SK-N-SH (cell line): ENCODE data around the gene CLEC3B. TPM values are rescaled to one million over a fixed set of nuclear protein-coding genes. Genes with fewer than 3 reads are reported as not detected.

ENCODE experiments used
- CTCF ChIA-PET: fragments of 300-600, 350-600 bp; formaldehyde crosslinking; extraction: SDS; loops from one replicate; lab custom pipeline; 2021; lab: Yijun Ruan, JAX
- POLR2A ChIA-PET: fragments of 350-600 bp; sonication (Branson Sonifier 250); formaldehyde crosslinking; extraction: SDS; loops from one replicate; lab custom pipeline; 2020; ENCODE audit warnings: antibody characterized with exemption, inconsistent platforms; lab: Yijun Ruan, JAX
- DNase-seq: peaks from one replicate; pipeline ENCODE4 v3.0.0; 2012
- H2AFZ ChIP-seq: fragments of 200-600 bp; sonication (generic); 2 replicates; pipeline ENCODE4 v1.8.1; 2016; ENCODE audit warnings: antibody characterized with exemption, mild to moderate bottlenecking, low read depth
- H3F3A ChIP-seq: fragments of 200-600 bp; sonication (generic); replicated peaks from 2 replicates; pipeline ENCODE3; 2016; ENCODE audit warnings: antibody characterized with exemption, mild to moderate bottlenecking; ENCODE audit not compliant: insufficient read depth
- H3K27ac ChIP-seq, 2 experiments: fragments of 200-500 bp in 1 of 2; fragments of 200-600 bp in 1 of 2; sonication (Bioruptor generic) in 1 of 2; sonication (generic), shearing (Covaris generic) in 1 of 2; 2 replicates each; pipeline versions ENCODE4 v1.5.1 to v1.6.1; 2014 to 2016; ENCODE audit warnings: low read depth in 2 of 2, inconsistent platforms in 1 of 2, low read length in 1 of 2, mild to moderate bottlenecking in 1 of 2, mixed read lengths in 1 of 2
- H3K27me3 ChIP-seq: fragments of 200-600 bp; sonication (generic), shearing (Covaris generic); 2 replicates; pipeline ENCODE4 v1.6.1; 2016; ENCODE audit warnings: mixed run types; ENCODE audit not compliant: insufficient read depth
- H3K36me3 ChIP-seq, 2 experiments: fragments of 200-500 bp in 1 of 2; fragments of 200-600 bp in 1 of 2; sonication (Bioruptor generic) in 1 of 2; sonication (generic) in 1 of 2; replicated peaks in 1 of 2; 2 replicates each; pipeline versions ENCODE3 to v1.5.1; 2014 to 2016; ENCODE audit warnings: low read length in 1 of 2, mild to moderate bottlenecking in 1 of 2; ENCODE audit not compliant: insufficient read depth in 2 of 2, control insufficient read depth in 1 of 2
- H3K4me1 ChIP-seq, 2 experiments: fragments of 200-500 bp in 1 of 2; fragments of 200-600 bp in 1 of 2; sonication (Bioruptor generic) in 1 of 2; sonication (generic), shearing (Covaris generic) in 1 of 2; 2 replicates each; pipeline versions ENCODE4 v1.5.1 to v1.6.1; 2014 to 2016; ENCODE audit warnings: low read depth in 1 of 2, low read length in 1 of 2, mixed run types in 1 of 2; ENCODE audit not compliant: insufficient read depth in 2 of 2, control insufficient read depth in 1 of 2
- H3K4me2 ChIP-seq: fragments of 200-600 bp; sonication (generic), shearing (Covaris generic); 2 replicates; pipeline ENCODE4 v1.6.1; 2017; ENCODE audit warnings: mixed run types
- H3K4me3 ChIP-seq, 2 experiments: fragments of 200-500 bp in 1 of 2; fragments of 200-600 bp in 1 of 2; sonication (Bioruptor generic) in 1 of 2; sonication (generic), shearing (Covaris generic) in 1 of 2; 2 replicates each; pipeline versions ENCODE4 v1.5.1 to v1.8.1; 2014 to 2016; ENCODE audit warnings: low read depth in 2 of 2, inconsistent platforms in 1 of 2, low read length in 1 of 2, mild to moderate bottlenecking in 1 of 2, mixed read lengths in 1 of 2, moderate library complexity in 1 of 2
- H3K79me2 ChIP-seq: fragments of 200-600 bp; sonication (generic); 2 replicates; pipeline ENCODE4 v1.8.1; 2017; ENCODE audit warnings: mild to moderate bottlenecking; ENCODE audit not compliant: insufficient read depth
- H3K9ac ChIP-seq: fragments of 200-600 bp; sonication (generic); 2 replicates; pipeline ENCODE4 v1.6.1; 2017; ENCODE audit warnings: mixed run types
- H3K9me2 ChIP-seq: fragments of 200-600 bp; sonication (generic); 2 replicates; pipeline ENCODE4 v1.6.1; 2017; ENCODE audit warnings: mixed run types
- H3K9me3 ChIP-seq: fragments of 200-600 bp; sonication (generic); 2 replicates; pipeline ENCODE4 v1.6.1; 2017; ENCODE audit warnings: mixed run types, mild to moderate bottlenecking, moderate library complexity
- H4K20me1 ChIP-seq: fragments of 200-600 bp; sonication (generic); 2 replicates; pipeline ENCODE4 v1.6.1; 2017; ENCODE audit warnings: mild to moderate bottlenecking, mixed run types; ENCODE audit not compliant: insufficient read depth
- CHD2 ChIP-seq: fragments of 150-350 bp; IDR thresholded peaks from 2 replicates; pipeline ENCODE4 v1.6.1; 2018; ENCODE audit warnings: low read length; ENCODE audit not compliant: partially characterized antibody
- EP300 ChIP-seq, 2 experiments: IDR thresholded peaks; 2 replicates each; pipeline versions ENCODE4 v1.4.0 to v1.6.1; 2012; ENCODE audit warnings: borderline replicate concordance in 1 of 2, low read depth in 1 of 2, low read length in 1 of 2
- EZH2phosphoT487 ChIP-seq: fragments of 200-600 bp; sonication (generic); IDR thresholded peaks from 2 replicates; pipeline ENCODE4 v1.6.1; 2017; ENCODE audit warnings: low read depth, mixed run types, mild to moderate bottlenecking, antibody characterized with exemption, moderate library complexity, borderline replicate concordance
- FOSL2 ChIP-seq: IDR thresholded peaks from 2 replicates; pipeline ENCODE4 v1.4.0; 2012; ENCODE audit warnings: low read depth, mild to moderate bottlenecking, moderate library complexity, borderline replicate concordance
- FOXJ3 ChIP-seq: sonication (generic); formaldehyde crosslinking; IDR thresholded peaks from 2 replicates; pipeline ENCODE4 v1.5.1; 2020; ENCODE audit warnings: mild to moderate bottlenecking, missing genetic modification reagents
- FOXM1 ChIP-seq: IDR thresholded peaks from 2 replicates; pipeline ENCODE4 v1.4.0; 2012; ENCODE audit warnings: low read depth, mild to moderate bottlenecking
- GABPA ChIP-seq: IDR thresholded peaks from 2 replicates; pipeline ENCODE4 v1.4.0; 2012; ENCODE audit warnings: low read depth, mild to moderate bottlenecking
- GATA2 ChIP-seq: sonication (generic); formaldehyde crosslinking; IDR thresholded peaks from 2 replicates; pipeline ENCODE4 v1.5.0; 2020; ENCODE audit warnings: mild to moderate bottlenecking, missing genetic modification reagents
- MAX ChIP-seq: IDR thresholded peaks from 2 replicates; pipeline ENCODE4 v1.4.0; 2012; ENCODE audit warnings: low read depth
- NFIC ChIP-seq: IDR thresholded peaks from 2 replicates; pipeline ENCODE4 v1.4.0; 2012; ENCODE audit warnings: borderline replicate concordance
- RAD21 ChIP-seq: IDR thresholded peaks from 2 replicates; pipeline ENCODE4 v1.6.1; 2012; ENCODE audit warnings: mild to moderate bottlenecking, low read length
- RCOR1 ChIP-seq: fragments of 150-350 bp; IDR thresholded peaks from 2 replicates; pipeline ENCODE4 v1.6.1; 2017; ENCODE audit warnings: antibody characterized with exemption, low read length
- RFX5 ChIP-seq: IDR thresholded peaks from 2 replicates; pipeline ENCODE4 v1.6.1; 2012; ENCODE audit warnings: mild to moderate bottlenecking, improper control_type of control experiment, low read length
- USF1 ChIP-seq: IDR thresholded peaks from 2 replicates; pipeline ENCODE4 v1.4.0; 2012; ENCODE audit warnings: low read depth, borderline replicate concordance
- YY1 ChIP-seq: IDR thresholded peaks from 2 replicates; pipeline ENCODE4 v1.4.0; 2012; ENCODE audit warnings: low read depth, mild to moderate bottlenecking
- WGBS: methylation state at CpG from one replicate; pipeline ENCODE4 v1.1.6; 2017; ENCODE audit warnings: low lambda C conversion rate; 5-methylcytosine and 5-hydroxymethylcytosine counted together
- polyA plus RNA-seq, 3 experiments: library from polyadenylated mRNA; depleted of rRNA; stranded (reverse); fragments of >200 nt; gene quantifications; 2 replicates each; pipeline ENCODE4 v1.2.3, GENCODE V29; 2012
- TF ChIP-seq, protein P1 (sequence below): fragments of 200-600 bp; sonication (generic); IDR thresholded peaks from 2 replicates; pipeline ENCODE4 v1.6.1; 2017; ENCODE audit warnings: antibody characterized with exemption, mild to moderate bottlenecking, moderate library complexity
- TF ChIP-seq, protein P2 (sequence below): fragments of 150-350 bp; IDR thresholded peaks from 2 replicates; pipeline ENCODE4 v1.6.1; 2017; ENCODE audit warnings: antibody characterized with exemption, low read length, low read depth, borderline replicate concordance
- TF ChIP-seq, protein P3 (sequence below): IDR thresholded peaks from 2 replicates; pipeline ENCODE4; 2012

CLEC3B gene
- polyA plus RNA-seq, 1 of the 3 experiments (the other 2 are of a cell fraction), result 0.46 TPM

DNA sequence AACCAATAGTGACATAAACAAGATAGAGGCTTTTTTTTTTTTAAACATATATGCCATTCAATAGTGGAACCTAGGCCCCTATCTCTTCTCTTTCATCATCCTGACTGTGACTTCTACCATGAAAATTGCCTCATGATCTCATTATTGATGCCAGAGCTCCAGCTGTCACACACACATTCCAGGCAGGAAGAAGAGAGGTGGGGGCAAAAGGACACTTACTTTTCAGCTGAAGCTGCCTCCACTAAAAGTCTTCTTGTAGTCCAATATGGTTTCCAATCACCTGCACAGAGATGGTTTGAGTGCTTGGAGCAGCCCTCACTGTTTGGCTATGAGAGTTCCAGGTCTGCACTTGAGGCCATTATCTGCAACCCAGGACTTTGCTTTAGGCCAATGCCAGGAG lies 45.0 kb downstream of the CLEC3B start:
- ChIA-PET POLR2A (no interaction called here), CTCF (interaction anchor here (0.6 to 1.3 kb wide), 2 partner anchors 31 to 655 kb away, joined by 3 to 5 read pairs; no protein-coding TSS in a partner anchor)
- no peak for TF ChIP-seq RCOR1
- TF ChIP-seq EZH2phosphoT487, result no peak
- no peak for TF ChIP-seq CHD2
- TF ChIP-seq GABPA, result no peak
- TF ChIP-seq, protein P1, sequence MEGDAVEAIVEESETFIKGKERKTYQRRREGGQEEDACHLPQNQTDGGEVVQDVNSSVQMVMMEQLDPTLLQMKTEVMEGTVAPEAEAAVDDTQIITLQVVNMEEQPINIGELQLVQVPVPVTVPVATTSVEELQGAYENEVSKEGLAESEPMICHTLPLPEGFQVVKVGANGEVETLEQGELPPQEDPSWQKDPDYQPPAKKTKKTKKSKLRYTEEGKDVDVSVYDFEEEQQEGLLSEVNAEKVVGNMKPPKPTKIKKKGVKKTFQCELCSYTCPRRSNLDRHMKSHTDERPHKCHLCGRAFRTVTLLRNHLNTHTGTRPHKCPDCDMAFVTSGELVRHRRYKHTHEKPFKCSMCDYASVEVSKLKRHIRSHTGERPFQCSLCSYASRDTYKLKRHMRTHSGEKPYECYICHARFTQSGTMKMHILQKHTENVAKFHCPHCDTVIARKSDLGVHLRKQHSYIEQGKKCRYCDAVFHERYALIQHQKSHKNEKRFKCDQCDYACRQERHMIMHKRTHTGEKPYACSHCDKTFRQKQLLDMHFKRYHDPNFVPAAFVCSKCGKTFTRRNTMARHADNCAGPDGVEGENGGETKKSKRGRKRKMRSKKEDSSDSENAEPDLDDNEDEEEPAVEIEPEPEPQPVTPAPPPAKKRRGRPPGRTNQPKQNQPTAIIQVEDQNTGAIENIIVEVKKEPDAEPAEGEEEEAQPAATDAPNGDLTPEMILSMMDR, result no peak
- no peak for TF ChIP-seq GATA2 (CRISPR knock-in tag)
- TF ChIP-seq NFIC, result no peak
- TF ChIP-seq, protein P2, sequence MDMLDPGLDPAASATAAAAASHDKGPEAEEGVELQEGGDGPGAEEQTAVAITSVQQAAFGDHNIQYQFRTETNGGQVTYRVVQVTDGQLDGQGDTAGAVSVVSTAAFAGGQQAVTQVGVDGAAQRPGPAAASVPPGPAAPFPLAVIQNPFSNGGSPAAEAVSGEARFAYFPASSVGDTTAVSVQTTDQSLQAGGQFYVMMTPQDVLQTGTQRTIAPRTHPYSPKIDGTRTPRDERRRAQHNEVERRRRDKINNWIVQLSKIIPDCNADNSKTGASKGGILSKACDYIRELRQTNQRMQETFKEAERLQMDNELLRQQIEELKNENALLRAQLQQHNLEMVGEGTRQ, result no peak
- TF ChIP-seq FOSL2, result no peak
- TF ChIP-seq EP300 (IDR thresholded peaks at IDR 0.05; ENCODE audit: borderline replicate concordance in 1 of 2, low read depth in 1 of 2, low read length in 1 of 2), result no peak
- Histone ChIP-seq H3K9ac (no peak overlapping the region), H4K20me1 (no peaks in the 10 kb centered on the region), H3F3A (peaks cover 6% of the 10 kb centered on the region), H3K9me3 (no peaks in the 10 kb centered on the region), H3K27me3 (no peaks in the 10 kb centered on the region), H3K9me2 (no peaks in the 10 kb centered on the region), H3K4me2 (no peak overlapping the region), H2AFZ (no peak overlapping the region), H3K79me2 (no peaks in the 10 kb centered on the region), H3K27ac (no peak overlapping the region), H3K36me3 (no peaks in the 10 kb centered on the region), H3K4me1 (peaks cover 0 to 6% of the 10 kb centered on the region in 2 experiments; a peak in 1 of 4 replicates), H3K4me3 (no peak overlapping the region)
- DNase-seq, result no peak

DNA sequence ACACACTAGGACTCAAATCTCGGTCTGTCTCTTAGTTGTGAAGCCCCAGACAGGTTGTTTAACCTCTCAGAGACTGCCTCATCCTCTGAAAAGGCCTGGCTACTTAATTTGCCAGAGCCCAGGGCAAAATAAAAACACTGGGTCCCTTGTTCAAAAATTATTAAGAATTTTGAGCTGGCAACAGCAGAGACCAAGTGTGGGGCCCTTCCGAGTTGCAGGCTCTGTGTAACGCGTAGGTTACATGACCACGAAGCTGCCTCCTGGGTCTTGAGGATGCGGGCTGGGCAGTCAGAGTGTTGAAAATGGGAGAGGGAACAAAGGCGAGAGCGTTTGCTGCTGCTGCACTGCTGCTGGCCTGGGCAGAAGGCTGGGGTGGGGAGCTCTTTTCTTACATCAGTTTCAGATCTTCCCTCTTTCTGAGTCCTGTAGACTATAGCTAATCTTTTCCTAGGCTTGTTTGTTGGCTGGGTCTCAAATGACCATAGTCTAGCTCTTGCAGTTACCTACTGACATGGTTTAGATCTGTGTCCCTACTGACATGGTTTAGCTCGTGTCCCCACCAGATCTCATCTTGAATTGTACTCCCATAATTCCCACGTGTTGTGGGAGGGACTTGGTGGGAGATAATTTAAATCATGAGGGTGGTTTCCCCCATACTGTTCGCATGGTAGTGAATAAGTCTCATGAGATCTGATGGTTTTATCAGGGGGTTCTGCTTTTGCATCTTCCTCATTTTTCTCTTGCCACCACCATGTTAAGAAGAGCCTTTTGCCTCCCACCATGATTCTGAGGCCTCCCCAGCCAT lies 49.9 kb downstream of the CLEC3B start:
- Histone ChIP-seq H3K9me3 (no peaks in the 10 kb centered on the region), H3K36me3 (no peaks in the 10 kb centered on the region), H3K27ac (no peak overlapping the region), H3K9me2 (no peaks in the 10 kb centered on the region), H2AFZ (no peak overlapping the region), H3K4me3 (no peak overlapping the region), H3K4me2 (no peak overlapping the region), H3F3A (peaks cover 6% of the 10 kb centered on the region), H3K79me2 (no peaks in the 10 kb centered on the region), H3K9ac (no peak overlapping the region), H3K4me1 (no peaks in the 10 kb centered on the region; a peak in 1 of 4 replicates), H3K27me3 (no peaks in the 10 kb centered on the region), H4K20me1 (no peaks in the 10 kb centered on the region)
- ChIA-PET CTCF (interaction anchor here (0.9 to 1.3 kb wide), 2 partner anchors 20 to 36 kb away, joined by 3 to 4 read pairs; no protein-coding TSS in a partner anchor), POLR2A (no interaction called here)
- TF ChIP-seq RFX5, result no peak
- no peak for TF ChIP-seq FOXJ3
- TF ChIP-seq, protein P2, result no peak
- TF ChIP-seq, protein P3, sequence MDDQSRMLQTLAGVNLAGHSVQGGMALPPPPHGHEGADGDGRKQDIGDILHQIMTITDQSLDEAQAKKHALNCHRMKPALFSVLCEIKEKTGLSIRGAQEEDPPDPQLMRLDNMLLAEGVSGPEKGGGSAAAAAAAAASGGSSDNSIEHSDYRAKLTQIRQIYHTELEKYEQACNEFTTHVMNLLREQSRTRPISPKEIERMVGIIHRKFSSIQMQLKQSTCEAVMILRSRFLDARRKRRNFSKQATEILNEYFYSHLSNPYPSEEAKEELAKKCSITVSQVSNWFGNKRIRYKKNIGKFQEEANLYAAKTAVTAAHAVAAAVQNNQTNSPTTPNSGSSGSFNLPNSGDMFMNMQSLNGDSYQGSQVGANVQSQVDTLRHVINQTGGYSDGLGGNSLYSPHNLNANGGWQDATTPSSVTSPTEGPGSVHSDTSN, result no peak
- TF ChIP-seq EP300 (IDR thresholded peaks at IDR 0.05; ENCODE audit: borderline replicate concordance in 1 of 2, low read depth in 1 of 2, low read length in 1 of 2), result no peak
- TF ChIP-seq MAX, result no peak
- TF ChIP-seq FOXM1, result no peak
- no peak for TF ChIP-seq RAD21
- no peak for TF ChIP-seq NFIC
- TF ChIP-seq YY1, result no peak
- no peak for TF ChIP-seq USF1
- DNase-seq, result no peak
- WGBS, result 89% methylated on average over 11 of the region's 11 CpGs
